Ishikawa (cell line): ENCODE measurements around the gene RPL22.

Experiments used
- CEBPB ChIP-seq: IDR thresholded peaks from 2 replicates; pipeline ENCODE4 v1.6.1; 2012
- CREB1 ChIP-seq: IDR thresholded peaks from 2 replicates; pipeline ENCODE4 v1.6.1; 2012; ENCODE audit warnings: low read depth
- EGR1 ChIP-seq: IDR thresholded peaks from 2 replicates; pipeline ENCODE4 v1.6.1; 2012
- EP300 ChIP-seq: IDR thresholded peaks from 2 replicates; pipeline ENCODE4 v1.6.1; 2012; ENCODE audit warnings: borderline replicate concordance
- FOXM1 ChIP-seq: IDR thresholded peaks from 2 replicates; pipeline ENCODE4 v1.6.1; 2012; ENCODE audit warnings: low read depth, borderline replicate concordance
- NFIC ChIP-seq: IDR thresholded peaks from 2 replicates; pipeline ENCODE4 v1.6.1; 2012
- RAD21 ChIP-seq: IDR thresholded peaks from 2 replicates; pipeline ENCODE4 v1.6.1; 2012; ENCODE audit warnings: low read depth
- TAF1 ChIP-seq: IDR thresholded peaks from 2 replicates; pipeline ENCODE4 v1.6.1; 2012; ENCODE audit warnings: low read depth, mild to moderate bottlenecking
- TCF12 ChIP-seq: IDR thresholded peaks from 2 replicates; pipeline ENCODE4 v1.6.1; 2012; ENCODE audit warnings: low read depth
- TEAD4 ChIP-seq: IDR thresholded peaks from 2 replicates; pipeline ENCODE4 v1.6.1; 2012
- YY1 ChIP-seq: IDR thresholded peaks from 2 replicates; pipeline ENCODE4 v1.6.1; 2012; ENCODE audit warnings: low read depth
- ZBTB7A ChIP-seq: IDR thresholded peaks from 2 replicates; pipeline ENCODE4 v1.6.1; 2012; ENCODE audit warnings: low read depth
- TF ChIP-seq, protein P1 (sequence below): IDR thresholded peaks from 2 replicates; pipeline ENCODE4 v1.6.1; 2012; ENCODE audit warnings: low read depth, mild to moderate bottlenecking
- TF ChIP-seq, protein P2 (sequence below): IDR thresholded peaks from 2 replicates; pipeline ENCODE4 v1.6.1; 2012
- TF ChIP-seq, protein P3 (sequence below): IDR thresholded peaks from 2 replicates; pipeline ENCODE4 v1.6.1; 2012

RPL22 gene

DNA sequence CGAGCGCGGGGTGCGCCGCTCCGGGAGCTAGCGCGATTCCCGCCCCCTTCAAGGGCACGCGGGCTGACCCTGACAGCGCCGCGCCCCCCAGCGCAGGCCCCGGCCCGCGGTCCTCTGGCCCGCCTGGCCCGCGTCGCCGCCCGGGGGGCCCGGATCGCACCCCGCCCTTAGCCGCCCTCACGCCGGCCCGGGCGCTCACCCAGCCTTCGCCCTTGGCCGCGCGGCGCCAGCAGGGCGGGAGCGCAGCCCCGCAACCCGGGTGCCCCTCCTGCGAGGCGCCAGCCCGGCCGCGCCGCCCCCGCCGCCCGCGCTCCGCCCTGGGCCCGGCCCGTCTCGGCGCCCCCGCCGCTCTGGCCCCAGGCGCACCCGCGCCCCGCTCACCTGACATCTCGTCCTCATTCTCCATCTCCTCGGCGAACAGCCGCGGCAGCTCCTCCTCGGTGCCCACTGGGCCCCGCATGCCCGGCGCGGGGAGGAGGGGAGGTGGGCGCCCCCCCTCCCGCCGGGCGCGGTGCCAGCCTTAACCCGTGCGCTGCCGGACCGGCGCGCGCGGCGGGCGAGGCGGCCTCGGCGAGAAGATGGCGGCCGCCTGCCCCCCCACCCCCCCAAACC lies 19.7 kb downstream of the RPL22 start:
- TF ChIP-seq NFIC (peak; percentile 39; the same call in 1 of the 2 replicates), EP300 (no peak), CREB1 (no peak)
- TF ChIP-seq, protein P1, sequence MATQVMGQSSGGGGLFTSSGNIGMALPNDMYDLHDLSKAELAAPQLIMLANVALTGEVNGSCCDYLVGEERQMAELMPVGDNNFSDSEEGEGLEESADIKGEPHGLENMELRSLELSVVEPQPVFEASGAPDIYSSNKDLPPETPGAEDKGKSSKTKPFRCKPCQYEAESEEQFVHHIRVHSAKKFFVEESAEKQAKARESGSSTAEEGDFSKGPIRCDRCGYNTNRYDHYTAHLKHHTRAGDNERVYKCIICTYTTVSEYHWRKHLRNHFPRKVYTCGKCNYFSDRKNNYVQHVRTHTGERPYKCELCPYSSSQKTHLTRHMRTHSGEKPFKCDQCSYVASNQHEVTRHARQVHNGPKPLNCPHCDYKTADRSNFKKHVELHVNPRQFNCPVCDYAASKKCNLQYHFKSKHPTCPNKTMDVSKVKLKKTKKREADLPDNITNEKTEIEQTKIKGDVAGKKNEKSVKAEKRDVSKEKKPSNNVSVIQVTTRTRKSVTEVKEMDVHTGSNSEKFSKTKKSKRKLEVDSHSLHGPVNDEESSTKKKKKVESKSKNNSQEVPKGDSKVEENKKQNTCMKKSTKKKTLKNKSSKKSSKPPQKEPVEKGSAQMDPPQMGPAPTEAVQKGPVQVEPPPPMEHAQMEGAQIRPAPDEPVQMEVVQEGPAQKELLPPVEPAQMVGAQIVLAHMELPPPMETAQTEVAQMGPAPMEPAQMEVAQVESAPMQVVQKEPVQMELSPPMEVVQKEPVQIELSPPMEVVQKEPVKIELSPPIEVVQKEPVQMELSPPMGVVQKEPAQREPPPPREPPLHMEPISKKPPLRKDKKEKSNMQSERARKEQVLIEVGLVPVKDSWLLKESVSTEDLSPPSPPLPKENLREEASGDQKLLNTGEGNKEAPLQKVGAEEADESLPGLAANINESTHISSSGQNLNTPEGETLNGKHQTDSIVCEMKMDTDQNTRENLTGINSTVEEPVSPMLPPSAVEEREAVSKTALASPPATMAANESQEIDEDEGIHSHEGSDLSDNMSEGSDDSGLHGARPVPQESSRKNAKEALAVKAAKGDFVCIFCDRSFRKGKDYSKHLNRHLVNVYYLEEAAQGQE, result no peak

DNA sequence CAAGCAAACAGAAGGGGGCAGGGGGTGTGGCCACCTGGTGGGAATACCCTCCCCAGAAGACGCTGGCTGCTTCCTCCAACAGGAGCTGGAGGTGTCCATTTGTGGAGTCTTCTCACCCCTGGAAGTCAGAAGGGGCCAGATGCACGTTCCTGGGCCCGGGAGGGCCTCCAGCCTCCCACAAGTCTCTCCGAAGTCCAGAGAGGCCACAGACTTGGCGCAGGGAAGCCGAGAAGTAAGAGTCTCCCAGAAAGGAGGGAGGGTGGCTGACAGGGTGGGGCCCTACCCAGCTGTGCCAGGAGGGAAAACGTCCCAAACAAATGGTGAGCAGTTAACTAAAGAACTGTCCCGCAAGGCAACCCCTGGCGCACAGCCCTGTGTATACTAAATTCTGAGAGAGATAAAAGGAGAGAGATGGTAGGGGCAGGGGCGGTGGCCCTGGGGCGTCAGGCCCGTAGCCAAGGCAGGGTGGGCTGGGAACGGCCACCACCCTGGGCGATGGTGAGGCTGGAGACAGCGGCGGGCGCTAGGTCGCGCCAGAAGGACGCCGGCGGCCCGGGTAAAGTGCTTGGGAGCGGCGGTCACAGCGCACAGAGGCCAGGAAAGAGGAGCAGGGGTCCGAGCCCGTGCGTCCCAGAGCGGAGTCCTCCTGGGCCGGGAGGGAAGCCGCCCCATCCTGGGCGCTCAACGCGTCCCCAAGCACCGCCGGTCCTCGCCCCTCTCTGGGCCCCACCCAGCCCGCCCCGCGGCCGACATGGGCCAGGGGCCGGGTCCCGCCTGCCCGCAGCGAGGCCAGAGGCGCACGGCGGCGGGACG lies 20.4 kb downstream of the RPL22 start:
- TF ChIP-seq YY1 (no peak), ZBTB7A (no peak), EP300 (no peak), TEAD4 (no peak), TCF12 (no peak), TAF1 (no peak), NFIC (no peak), FOXM1 (no peak), CEBPB (no peak), CREB1 (no peak), EGR1 (no peak)
- TF ChIP-seq, protein P1, result no peak
- TF ChIP-seq, protein P2, sequence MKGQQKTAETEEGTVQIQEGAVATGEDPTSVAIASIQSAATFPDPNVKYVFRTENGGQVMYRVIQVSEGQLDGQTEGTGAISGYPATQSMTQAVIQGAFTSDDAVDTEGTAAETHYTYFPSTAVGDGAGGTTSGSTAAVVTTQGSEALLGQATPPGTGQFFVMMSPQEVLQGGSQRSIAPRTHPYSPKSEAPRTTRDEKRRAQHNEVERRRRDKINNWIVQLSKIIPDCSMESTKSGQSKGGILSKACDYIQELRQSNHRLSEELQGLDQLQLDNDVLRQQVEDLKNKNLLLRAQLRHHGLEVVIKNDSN, result no peak

DNA sequence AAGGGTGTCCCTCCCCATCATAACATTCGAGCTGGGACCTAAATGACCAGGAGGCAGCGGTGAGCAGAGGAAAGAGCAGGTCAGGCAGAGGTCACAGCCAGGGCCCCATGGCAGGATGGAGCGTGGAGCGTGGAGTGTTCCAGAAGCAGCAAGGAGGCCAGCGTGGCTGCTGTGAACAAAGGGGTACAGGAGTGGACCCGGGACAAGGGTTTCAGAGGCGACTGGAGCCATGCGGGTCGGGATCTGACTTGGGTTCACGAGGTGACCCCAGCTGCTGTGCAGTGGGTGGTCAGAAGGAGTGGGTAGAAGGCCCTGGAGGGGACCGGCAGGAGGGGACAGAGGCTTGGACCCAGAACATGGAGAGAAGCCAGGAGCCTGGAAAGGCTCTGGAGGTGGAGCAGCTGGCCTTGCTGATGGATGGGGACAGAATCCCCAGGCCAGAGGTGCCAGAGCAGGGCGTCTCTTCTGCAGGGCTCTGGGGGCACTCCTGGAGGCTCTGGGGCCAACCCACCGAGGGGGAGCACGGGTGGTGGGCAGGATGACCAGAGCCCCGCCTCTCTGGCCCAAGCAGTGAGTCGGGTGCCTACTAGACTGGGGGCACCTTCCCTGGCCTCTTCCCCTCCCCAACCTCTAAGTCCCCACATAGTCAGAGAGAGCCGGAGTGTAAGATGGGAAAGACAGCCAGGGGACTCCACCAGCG lies 21.6 kb downstream of the RPL22 start:
- TF ChIP-seq TCF12 (no peak), EGR1 (no peak), EP300 (no peak)

DNA sequence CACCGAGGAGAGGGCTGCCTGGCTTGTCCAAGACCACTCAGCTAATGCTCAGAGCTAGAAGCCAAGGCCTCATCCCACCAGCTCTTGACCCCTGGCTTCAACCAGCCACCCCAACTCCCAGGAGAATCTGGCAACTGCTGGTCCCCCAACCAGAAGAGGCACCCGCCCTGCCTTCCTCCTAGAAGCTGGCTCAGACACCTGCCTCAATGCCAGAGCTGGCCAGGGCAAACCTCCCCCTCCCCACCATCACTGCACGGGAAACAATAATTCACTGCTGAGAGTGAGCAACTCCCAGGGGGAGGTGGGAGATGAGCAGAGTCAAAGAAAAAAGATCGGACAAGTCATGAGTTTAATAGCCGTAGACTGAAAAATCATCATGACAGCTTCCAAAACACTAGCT lies 22.6 kb downstream of the RPL22 start:
- TF ChIP-seq TCF12, result no peak
- no peak for TF ChIP-seq NFIC
- no peak for TF ChIP-seq EGR1
- TF ChIP-seq YY1, result no peak

DNA sequence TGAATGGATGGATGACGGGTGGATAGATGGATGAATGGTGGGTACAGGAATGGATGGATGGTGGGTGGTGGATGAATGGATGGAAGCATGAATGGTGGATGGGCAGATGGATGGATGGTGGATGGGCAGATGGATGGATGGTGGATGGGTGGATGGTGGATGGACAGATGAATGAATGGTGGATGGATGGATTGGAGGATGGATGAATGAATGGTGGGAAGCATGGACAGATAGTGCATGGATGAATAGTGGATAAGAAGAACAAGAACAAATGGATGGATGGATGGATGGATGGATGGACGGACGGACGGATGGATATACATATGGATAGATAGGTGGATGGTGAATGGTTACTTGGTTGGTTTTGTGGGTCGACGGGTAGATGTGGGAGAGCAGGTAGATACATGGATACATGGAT lies 24.0 kb downstream of the RPL22 start:
- TF ChIP-seq FOXM1 (no peak), TCF12 (no peak), CEBPB (no peak), NFIC (no peak), CREB1 (no peak), TEAD4 (no peak), RAD21 (no peak), EP300 (no peak), ZBTB7A (no peak), YY1 (no peak), EGR1 (no peak), TAF1 (no peak)
- TF ChIP-seq, protein P3, sequence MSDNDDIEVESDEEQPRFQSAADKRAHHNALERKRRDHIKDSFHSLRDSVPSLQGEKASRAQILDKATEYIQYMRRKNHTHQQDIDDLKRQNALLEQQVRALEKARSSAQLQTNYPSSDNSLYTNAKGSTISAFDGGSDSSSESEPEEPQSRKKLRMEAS, result no peak
- TF ChIP-seq, protein P1, result no peak
- TF ChIP-seq, protein P2, result no peak
